Measurements from ENCODE around the gene SLC27A3. TPM values are rescaled to one million over a fixed set of nuclear protein-coding genes. Genes with fewer than 3 reads are reported as not detected.
"Not testable (repeated sequence)": the region's sequence is repeated elsewhere in the genome, so short reads cannot be mapped to it uniquely, and the experiment has no call there.

Gene SLC27A3
- polyA plus RNA-seq, 1 experiment: 25.4 TPM

DNA sequence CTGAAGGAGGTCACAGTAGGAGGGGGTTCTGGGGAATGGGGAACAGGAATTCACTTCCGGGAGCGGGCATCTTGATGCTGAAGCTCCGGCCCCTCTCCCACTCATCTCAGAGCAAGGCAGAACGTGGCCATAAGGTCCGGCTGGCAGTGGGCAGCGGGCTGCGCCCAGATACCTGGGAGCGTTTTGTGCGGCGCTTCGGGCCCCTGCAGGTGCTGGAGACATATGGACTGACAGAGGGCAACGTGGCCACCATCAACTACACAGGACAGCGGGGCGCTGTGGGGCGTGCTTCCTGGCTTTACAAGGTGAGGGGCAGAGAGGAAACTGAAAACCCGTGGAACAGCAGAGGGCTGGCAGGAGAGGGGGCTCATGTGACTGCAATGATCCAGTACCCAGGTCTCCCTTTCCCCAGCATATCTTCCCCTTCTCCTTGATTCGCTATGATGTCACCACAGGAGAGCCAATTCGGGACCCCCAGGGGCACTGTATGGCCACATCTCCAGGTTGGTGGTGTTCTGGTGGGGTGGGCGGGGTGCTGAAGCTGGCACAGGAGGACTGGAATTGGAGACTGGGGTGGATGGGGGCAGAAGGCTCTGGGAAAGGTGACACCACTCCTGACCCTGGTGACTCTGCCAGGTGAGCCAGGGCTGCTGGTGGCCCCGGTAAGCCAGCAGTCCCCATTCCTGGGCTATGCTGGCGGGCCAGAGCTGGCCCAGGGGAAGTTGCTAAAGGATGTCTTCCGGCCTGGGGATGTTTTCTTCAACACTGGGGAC, 3.0 kb downstream of the SLC27A3 start:
- DNase-seq (ENCODE audit: low read depth): no peak
- Histone ChIP-seq H3K36me3 (ENCODE audit: control insufficient read depth, insufficient read depth, low read length) (peaks cover under 1% of the 10 kb centered on the region), H3K4me3 (ENCODE audit: low read depth, low read length) (no peak overlapping the region), H3K27me3 (ENCODE audit: control insufficient read depth, insufficient read depth, low read length) (no peaks in the 10 kb centered on the region)
- ChIA-PET POLR2A (interaction anchor here (0.7 kb wide), 1 partner anchor 51 kb away, joined by 3 read pairs; no protein-coding TSS in a partner anchor), CTCF (interaction anchor here (0.7 kb wide), 1 partner anchor 199 kb away, joined by 3 read pairs; the partner anchor contains the start of gene JTB)
- TF ChIP-seq, protein P1, sequence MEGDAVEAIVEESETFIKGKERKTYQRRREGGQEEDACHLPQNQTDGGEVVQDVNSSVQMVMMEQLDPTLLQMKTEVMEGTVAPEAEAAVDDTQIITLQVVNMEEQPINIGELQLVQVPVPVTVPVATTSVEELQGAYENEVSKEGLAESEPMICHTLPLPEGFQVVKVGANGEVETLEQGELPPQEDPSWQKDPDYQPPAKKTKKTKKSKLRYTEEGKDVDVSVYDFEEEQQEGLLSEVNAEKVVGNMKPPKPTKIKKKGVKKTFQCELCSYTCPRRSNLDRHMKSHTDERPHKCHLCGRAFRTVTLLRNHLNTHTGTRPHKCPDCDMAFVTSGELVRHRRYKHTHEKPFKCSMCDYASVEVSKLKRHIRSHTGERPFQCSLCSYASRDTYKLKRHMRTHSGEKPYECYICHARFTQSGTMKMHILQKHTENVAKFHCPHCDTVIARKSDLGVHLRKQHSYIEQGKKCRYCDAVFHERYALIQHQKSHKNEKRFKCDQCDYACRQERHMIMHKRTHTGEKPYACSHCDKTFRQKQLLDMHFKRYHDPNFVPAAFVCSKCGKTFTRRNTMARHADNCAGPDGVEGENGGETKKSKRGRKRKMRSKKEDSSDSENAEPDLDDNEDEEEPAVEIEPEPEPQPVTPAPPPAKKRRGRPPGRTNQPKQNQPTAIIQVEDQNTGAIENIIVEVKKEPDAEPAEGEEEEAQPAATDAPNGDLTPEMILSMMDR (IDR thresholded peaks at IDR 0.05; ENCODE audit: insufficient read depth, low read depth, low read length): no peak

DNA sequence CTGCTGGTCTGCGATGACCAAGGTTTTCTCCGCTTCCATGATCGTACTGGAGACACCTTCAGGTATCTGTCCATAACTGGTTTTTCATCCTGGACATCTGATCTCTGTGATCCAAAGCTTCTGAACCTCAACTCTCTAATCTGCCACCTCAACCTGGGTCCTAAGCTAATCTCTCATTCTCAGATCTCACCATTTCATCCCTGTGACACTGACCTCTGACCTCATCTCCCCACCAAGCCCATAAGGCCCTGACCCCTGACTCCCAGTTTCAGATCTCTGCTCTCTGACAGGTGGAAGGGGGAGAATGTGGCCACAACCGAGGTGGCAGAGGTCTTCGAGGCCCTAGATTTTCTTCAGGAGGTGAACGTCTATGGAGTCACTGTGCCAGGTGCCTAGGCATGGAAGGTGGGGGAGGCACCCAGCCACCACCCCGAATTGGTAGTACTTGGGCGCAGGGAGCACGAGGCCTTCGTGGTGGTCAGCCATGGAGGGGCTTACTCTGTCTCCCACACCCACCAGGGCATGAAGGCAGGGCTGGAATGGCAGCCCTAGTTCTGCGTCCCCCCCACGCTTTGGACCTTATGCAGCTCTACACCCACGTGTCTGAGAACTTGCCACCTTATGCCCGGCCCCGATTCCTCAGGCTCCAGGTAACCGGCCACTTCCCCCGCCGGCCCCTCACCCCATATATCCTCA, 3.8 kb downstream of the SLC27A3 start:
- CTCF ChIA-PET: interaction anchor here (0.7 kb wide), 1 partner anchor 199 kb away, joined by 3 read pairs; the partner anchor contains the start of gene JTB
- no peak overlapping the region for H3K4me3 ChIP-seq (ENCODE audit: low read depth, low read length)
- TF ChIP-seq, protein P1 (IDR thresholded peaks at IDR 0.05; ENCODE audit: insufficient read depth, low read depth, low read length): no peak
- H3K36me3 ChIP-seq (ENCODE audit: control insufficient read depth, insufficient read depth, low read length): no peaks in the 10 kb centered on the region
- POLR2A ChIA-PET: interaction anchor here (0.7 kb wide), 1 partner anchor 51 kb away, joined by 3 read pairs; no protein-coding TSS in a partner anchor
- no peaks in the 10 kb centered on the region for H3K27me3 ChIP-seq (ENCODE audit: control insufficient read depth, insufficient read depth, low read length)
- no peak for DNase-seq (ENCODE audit: low read depth)

DNA sequence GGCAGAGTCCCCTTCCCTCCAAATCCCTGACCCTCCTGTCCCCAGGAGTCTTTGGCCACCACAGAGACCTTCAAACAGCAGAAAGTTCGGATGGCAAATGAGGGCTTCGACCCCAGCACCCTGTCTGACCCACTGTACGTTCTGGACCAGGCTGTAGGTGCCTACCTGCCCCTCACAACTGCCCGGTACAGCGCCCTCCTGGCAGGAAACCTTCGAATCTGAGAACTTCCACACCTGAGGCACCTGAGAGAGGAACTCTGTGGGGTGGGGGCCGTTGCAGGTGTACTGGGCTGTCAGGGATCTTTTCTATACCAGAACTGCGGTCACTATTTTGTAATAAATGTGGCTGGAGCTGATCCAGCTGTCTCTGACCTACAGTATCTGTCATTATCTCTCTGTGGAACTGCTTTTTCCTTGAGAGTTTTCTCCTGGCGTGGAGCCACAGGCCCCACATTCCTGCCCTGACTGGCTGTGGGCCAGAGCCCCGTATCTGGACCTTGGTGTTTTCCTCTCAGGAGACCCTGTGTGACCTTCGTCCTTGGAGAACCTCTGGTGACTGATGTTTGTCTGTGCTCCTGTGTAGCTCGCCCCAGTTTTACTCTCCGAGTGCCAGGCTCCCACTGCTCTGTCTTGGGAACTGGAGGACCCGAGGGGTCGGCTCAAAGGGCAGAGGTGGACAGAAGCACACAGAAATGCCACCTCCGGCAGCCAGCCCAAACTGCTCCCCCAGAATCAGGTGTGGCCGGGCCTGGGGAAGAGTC, 4.8 kb downstream of the SLC27A3 start:
- Histone ChIP-seq H3K27me3 (ENCODE audit: control insufficient read depth, insufficient read depth, low read length) (no peaks in the 10 kb centered on the region), H3K4me3 (ENCODE audit: low read depth, low read length) (no peak overlapping the region), H3K36me3 (ENCODE audit: control insufficient read depth, insufficient read depth, low read length) (no peaks in the 10 kb centered on the region)
- TF ChIP-seq, protein P1 (IDR thresholded peaks at IDR 0.05; ENCODE audit: insufficient read depth, low read depth, low read length): no peak
- no peak for DNase-seq (ENCODE audit: low read depth)
- ChIA-PET CTCF (interaction anchor here (1.0 to 1.6 kb wide), 3 partner anchors 9 to 206 kb away, joined by 3 read pairs; partner anchors contain the start of gene RAB13), POLR2A (no interaction called here)

DNA sequence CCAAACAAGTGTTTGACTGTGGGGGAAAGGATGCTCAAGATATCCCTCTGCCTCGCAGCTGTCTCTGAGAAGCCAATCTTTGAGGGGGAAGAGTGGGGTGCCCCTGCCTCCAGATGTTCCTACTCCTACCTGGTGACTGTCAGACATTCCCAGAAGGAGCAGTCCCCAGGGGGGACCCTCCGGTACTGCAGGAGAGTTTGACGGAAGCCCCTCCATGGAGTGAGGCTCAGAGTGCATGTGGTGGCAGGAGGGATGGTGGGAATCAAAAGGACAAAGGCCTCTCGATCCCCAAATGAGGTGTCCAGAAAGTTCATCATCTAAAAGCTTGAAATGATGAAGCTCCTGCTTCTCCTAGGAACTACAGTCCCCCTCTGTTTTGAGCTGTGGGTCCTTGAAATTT, 5.3 kb downstream of the SLC27A3 start:
- Histone ChIP-seq H3K36me3 (ENCODE audit: control insufficient read depth, insufficient read depth, low read length) (no peaks in the 10 kb centered on the region), H3K27me3 (ENCODE audit: control insufficient read depth, insufficient read depth, low read length) (no peaks in the 10 kb centered on the region), H3K4me3 (ENCODE audit: low read depth, low read length) (no peak overlapping the region)
- CTCF ChIA-PET: interaction anchor here (0.7 to 1.6 kb wide), 4 partner anchors 10 to 213 kb away, joined by 3 read pairs; partner anchors contain the start of gene RAB13
- POLR2A ChIA-PET: interaction anchor here (0.5 kb wide), 1 partner anchor 53 kb away, joined by 6 read pairs; the partner anchor contains the start of gene INTS3
- TF ChIP-seq, protein P1 (IDR thresholded peaks at IDR 0.05; ENCODE audit: insufficient read depth, low read depth, low read length): no peak
- DNase-seq (ENCODE audit: low read depth): no peak

DNA sequence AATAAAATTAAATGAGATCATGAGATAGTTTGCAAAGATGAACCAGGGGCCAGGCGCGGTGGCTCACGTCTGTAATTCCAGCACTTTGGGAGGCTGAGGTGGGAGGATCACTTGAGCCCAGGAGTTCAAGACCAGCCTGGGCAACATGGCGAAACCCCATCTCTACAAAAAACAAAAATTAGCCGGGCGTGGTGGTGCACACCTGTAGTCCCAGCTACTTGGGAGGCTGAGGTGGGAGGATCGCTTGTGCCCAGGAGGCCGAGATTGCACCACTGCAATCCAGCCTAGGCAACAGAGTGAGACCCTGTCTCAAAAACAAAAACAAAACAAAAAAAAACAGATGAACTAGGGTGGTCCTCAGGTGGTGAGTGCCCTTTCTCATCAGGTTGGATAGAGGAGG, 7.4 kb downstream of the SLC27A3 start:
- POLR2A ChIA-PET; H3K27me3 ChIP-seq (ENCODE audit: control insufficient read depth, insufficient read depth, low read length); DNase-seq (ENCODE audit: low read depth); H3K36me3 ChIP-seq (ENCODE audit: control insufficient read depth, insufficient read depth, low read length): not testable (repeated sequence)
- CTCF ChIA-PET: interaction anchor here (1.5 kb wide), 1 partner anchor 14 kb away, joined by 5 read pairs; no protein-coding TSS in a partner anchor
- H3K4me3 ChIP-seq (ENCODE audit: low read depth, low read length): peak overlapping the region; percentile 63
